Activated CD4-positive, alpha-beta T cell treated with anti-CD3 and anti-CD28 coated beads, Interleukin-2, Interleukin-4, amounts not matched to agents 100 ng/mL and 50 ng/mL, durations not matched to agents 16 hours and 8 hours (primary cell): ENCODE measurements around the gene SETD1A.

Source experiments
- DNase-seq: peaks from one replicate; pipeline ENCODE4 v3.0.0-alpha.2; 2020; ENCODE audit warnings: low spot score

SETD1A gene

GRCh38 chr16:30953511-30954124, 3.9 kb upstream of the SETD1A start:
- peak; percentile 69 for DNase-seq

- no peak for DNase-seq
These were observed 2.6 kb upstream of the SETD1A start for GRCh38 chr16:30954993-30955392.

DNA sequence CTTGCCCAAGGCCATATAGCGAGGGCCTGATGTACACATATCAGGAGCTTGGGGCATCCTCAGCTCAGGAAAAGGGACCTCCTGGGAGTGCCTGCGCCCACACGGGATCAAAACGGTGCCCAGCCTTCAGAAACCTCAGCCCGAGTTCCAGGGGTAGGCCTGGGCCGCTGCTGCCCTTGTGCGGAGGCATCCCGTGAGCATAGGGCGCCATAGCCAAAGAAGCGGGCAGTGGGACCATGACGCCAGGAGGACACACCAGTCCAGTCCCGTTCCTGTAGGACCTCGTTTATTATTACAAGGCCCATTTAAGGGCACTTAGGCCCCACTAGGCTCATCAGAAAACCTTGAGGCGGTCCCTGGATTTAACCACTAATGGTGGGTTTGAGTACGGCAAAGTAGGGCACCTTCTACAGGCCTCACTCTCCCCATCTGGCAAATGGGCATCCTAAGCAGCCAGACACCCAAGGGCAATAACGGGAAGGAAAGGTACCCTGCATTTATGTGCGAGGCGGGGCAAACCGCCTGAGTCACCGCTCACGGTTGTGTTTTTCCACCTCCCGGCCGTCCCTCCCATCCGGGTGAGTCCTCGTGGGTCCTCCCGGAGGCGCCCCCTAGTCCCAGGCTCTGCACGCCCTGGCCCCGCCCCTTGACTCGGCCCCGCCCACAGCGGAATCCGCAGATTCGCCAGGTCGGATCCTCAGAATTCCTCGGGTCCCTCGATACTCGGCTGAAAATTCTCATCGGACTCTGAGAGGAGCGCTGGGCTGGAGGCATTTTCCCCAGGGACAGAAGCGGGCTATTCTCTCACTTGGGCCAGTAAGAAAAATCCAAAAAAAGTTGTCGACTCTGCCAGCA, 726 bp upstream of the SETD1A start:
- peak; percentile 89 for DNase-seq

DNA sequence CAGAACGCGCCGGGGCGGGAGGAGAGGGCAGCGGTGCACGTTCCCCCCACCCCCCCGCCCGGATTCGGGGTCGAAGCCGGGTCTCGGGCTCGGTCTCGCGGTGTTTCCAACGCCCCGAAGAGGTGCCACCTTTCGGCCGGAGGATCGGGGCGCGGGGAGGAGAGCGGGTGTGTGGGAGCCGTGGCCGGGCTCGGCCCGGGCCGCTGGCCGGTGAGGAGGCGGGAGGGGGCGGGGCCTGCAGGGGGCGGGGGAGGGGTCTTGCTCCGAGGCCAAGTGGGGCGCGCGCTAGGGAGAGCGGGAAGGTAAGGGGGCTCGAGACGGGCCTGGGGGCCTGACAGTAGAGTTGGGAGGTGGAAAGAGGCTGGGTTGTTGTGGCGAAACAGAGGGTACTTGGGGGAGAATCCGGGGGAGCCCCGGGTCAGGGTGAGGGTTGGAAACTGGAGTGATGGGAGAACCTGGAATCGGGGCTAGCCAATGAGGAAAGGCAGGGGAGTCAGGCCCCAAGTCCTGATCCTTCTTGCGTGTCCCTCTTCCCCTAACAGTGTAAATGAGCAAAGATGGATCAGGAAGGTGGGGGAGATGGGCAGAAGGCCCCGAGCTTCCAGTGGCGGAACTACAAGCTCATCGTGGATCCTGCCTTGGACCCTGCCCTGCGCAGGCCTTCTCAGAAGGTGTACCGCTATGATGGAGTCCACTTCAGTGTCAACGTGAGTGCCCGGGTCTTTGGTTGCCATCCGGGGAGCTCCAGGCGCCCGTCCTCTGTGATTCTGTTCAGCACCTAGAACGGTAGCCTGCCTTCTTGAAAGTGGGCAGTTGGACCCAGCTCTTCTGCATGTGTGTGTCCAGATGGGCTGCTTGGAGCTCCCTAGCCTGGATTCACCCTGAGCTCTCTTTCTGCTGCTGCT, 873 bp downstream of the SETD1A start:
- DNase-seq = no peak

DNA sequence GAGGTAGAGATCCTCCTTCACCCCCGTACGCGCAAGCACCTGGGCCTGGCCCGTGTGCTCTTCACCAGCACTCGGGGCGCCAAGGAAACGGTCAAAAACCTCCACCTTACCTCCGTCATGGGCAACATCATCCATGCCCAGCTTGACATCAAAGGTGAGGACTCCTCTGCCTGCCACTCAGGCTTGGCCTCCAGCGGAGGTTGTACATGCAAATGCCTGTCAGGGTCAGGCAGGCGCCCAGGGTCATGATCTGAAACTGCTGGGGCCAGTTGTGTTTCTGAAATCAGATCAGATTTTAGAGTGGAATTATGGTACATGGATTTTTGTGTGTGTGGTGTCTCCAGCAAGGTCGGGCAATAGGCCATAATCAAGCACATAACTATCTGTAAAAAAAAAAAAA, 3.8 kb downstream of the SETD1A start:
- DNase-seq = no peak

DNA sequence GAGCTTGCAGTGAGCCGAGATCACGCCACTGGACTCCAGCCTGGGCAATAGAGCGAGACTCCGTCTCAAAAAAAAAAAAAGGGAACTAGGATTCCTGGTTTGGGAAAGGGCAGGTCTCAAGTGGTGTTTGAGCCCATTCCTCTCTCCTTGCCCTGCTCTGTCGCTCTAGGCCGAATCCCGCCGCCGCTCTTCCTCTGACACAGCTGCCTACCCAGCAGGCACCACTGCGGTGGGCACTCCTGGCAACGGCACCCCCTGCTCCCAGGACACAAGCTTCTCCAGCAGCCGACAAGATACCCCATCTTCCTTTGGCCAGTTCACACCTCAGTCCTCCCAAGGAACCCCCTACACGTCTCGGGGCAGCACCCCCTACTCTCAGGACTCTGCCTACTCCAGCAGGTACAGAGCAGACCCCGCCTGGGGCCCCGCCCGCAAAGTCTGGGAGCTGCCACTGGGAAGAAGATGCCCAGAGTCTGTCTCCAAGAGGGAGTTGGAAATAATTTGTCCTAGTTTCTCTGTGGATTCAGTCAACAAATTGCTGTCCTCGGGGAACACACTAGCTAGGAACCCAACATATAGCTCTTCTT, 6.5 kb downstream of the SETD1A start:
- no peak for DNase-seq

GRCh38 chr16:30964574-30965226, 7.1 kb downstream of the SETD1A start:
- DNase-seq = no peak

DNA sequence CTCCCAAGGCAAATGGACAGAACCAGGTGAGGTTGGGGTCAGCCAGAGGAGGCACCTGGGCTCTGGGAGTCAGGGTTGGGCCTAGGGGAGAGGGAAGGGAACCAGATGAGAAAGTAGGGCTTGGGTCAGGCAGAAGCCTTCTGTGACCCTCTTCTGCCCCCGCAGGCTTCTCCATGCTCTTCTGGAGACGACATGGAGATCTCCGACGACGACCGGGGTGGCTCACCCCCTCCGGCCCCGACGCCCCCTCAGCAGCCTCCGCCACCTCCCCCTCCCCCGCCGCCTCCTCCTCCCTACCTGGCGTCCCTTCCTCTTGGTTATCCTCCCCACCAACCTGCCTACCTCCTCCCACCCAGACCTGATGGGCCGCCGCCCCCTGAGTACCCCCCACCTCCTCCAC, 7.9 kb downstream of the SETD1A start:
- DNase-seq = no peak

GRCh38 chr16:30966033-30966619, 8.6 kb downstream of the SETD1A start:
- no peak for DNase-seq

DNA sequence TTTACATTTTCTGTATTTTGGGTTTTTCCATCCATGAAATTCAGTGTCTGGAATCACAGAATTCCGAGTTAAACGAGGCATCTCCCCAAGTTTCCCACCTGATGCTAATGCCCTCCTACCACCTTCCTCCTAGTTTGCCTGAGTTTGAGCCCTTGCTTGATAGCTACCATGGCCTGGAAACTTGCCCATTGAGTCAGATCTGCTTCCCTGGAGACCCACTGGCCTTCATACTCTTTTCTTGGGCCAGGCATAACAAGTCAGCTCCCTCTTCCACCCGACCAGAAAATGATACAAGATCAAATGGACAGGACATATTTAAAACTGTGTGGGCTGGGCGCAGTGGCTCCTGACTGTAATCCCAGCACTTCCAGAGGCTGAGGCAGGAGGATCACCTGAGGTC, 10.2 kb downstream of the SETD1A start:
- DNase-seq = no peak

DNA sequence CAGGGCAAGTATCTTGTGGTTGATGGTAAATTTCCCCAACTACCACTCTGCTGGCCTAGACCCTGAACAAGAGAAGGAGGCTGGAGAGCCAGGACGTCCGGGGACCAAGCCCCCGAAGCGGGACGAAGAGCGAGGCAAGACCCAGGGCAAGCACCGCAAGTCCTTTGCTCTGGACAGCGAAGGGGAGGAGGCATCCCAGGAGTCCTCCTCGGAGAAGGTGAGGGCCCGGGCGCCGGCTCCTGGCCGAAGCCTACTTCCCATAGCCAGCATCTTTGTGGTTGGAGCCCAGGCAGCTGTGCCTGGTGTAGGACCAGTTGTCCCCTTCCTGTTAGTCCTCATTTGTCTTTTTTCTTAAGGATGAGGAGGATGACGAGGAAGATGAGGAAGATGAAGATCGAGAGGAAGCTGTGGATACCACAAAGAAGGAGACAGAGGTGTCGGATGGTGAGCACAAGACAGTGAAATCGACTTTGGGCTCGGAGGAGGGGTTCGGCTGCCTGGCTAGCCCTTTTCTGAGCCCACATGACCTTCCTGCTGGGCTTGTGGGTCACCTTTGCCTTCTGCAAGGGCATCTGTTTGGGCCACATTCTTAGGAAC, 11.8 kb downstream of the SETD1A start:
- DNase-seq = no peak

GRCh38 chr16:30971298-30971697, 13.7 kb downstream of the SETD1A start:
- DNase-seq = no peak

DNA sequence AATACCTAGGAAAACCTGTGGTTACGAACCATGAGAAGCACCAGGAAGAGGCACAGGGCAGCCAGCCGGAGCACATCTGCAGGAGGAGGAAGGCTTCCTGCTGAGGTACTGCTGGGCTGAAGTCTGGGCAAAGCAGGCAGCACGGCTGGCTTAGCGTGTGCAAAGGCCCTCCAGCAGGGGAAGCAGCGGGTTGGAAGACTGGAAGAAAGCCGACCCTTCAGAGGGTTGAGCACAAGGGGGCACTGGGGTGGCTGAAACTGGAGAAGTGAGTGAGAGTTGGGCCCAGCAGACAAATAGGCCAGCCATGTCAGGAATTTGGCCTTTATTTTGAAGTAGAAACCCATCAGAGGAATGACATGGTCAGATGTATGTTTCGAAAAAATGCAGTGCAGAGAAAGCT, 15.3 kb downstream of the SETD1A start:
- DNase-seq = no peak

DNA sequence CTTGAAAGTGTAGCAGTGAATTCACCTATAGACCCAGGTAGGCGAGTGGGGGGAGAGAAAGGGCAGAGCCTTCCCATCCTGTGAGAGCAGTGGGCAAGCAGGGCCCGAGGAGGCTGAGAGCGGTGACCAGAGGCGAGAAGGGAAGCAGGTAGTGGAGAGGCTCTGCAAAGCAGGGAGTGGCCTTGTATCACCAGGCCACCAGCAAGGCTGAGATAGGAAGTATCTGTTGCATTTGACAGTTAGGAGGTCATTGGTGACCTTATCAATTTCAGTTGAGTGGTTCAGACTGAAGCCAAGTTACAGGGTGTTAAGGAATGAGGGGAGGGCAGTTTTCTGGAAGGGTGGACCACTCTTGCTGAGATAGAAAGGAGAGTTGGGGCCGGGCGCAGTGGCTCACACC, 16.8 kb downstream of the SETD1A start:
- no peak for DNase-seq

DNA sequence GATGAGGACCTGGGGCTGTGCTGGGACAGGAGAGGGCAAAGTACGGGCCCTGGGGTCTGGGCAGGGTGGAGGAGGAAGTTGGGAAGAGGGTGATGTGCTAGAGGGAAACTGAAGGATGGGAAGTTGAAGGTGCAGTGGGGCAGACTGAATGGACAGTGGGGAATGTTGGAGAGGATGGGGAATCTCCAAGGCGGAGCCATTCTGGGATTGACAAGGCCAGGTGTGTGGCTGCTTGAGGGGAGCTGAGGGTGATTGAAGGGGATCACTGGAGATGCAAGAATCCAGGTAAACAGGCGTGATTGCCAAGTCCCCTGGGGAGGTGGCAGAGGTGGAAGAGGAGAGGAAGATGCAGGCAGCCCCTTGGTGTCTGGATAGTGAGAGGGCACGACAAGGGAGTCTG, 18.9 kb downstream of the SETD1A start:
- DNase-seq = no peak

- DNase-seq = peak; percentile 17
These were observed 19.9 kb downstream of the SETD1A start for GRCh38 chr16:30977502-30977901.

GRCh38 chr16:30979170-30980022, 21.8 kb downstream of the SETD1A start:
- no peak for DNase-seq

DNA sequence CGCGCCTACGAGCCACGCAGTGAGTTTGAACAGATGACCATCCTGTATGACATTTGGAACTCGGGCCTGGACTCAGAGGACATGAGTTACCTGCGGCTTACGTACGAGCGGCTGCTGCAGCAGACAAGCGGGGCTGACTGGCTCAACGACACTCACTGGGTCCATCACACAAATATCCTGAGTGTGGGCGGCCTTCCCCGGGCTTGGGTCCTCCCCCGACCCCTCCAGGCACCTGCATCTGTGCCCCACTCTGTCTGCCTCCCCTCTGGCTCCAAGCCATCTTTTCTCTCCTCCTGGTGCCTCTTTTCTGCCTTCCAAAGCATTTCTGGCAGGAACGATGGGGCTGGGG, 22.4 kb downstream of the SETD1A start:
- DNase-seq = no peak

- DNase-seq = no peak
These were observed 22.9 kb downstream of the SETD1A start for GRCh38 chr16:30980434-30980833.

GRCh38 chr16:30980959-30981358, 23.4 kb downstream of the SETD1A start:
- DNase-seq = no peak
